Muscle layer of colon (tissue), 2 donors: ENCODE results near the gene COL4A1.

Source experiments
- H3K27ac ChIP-seq: one replicate; pipeline ENCODE4 v1.7.0; 2013; ENCODE audit warnings: low read depth, mild to moderate bottlenecking, low read length, moderate library complexity
- H3K27me3 ChIP-seq, 2 donors: one replicate each; pipeline ENCODE4 v1.7.0; 2013; ENCODE audit warnings: low read length in 2 of 2, mild to moderate bottlenecking in 2 of 2; ENCODE audit not compliant: insufficient read depth in 2 of 2, control insufficient read depth in 1 of 2
- H3K36me3 ChIP-seq: one replicate; pipeline ENCODE4 v1.7.0; 2013; ENCODE audit warnings: mild to moderate bottlenecking, low read length; ENCODE audit not compliant: insufficient read depth
- H3K4me1 ChIP-seq: one replicate; pipeline ENCODE4 v1.7.0; 2013; ENCODE audit warnings: mild to moderate bottlenecking, low read length; ENCODE audit not compliant: insufficient read depth
- H3K4me3 ChIP-seq, 2 donors: one replicate each; pipeline ENCODE4 v1.7.0; 2013; ENCODE audit warnings: low read length in 2 of 2, low read depth in 1 of 2, mild to moderate bottlenecking in 1 of 2, moderate library complexity in 1 of 2
- H3K9ac ChIP-seq: one replicate; pipeline ENCODE4 v1.7.0; 2013; ENCODE audit warnings: low read length
- H3K9me3 ChIP-seq: one replicate; pipeline ENCODE4 v1.7.0; 2013; ENCODE audit warnings: mild to moderate bottlenecking, low read length
- donor health status: abdominal sarcoma.
- donor health status: Adenocarcinoma of cecum.

Gene COL4A1

GRCh38 chr13:110236431-110236830, 70.5 kb downstream of the COL4A1 start:
- Histone ChIP-seq H3K27ac (peak overlapping the region; percentile 60), H3K9ac (peak overlapping the region; percentile 28), H3K4me1 (peaks cover 78% of the 10 kb centered on the region), H3K27me3 (no peaks in the 10 kb centered on the region), H3K9me3 (no peaks in the 10 kb centered on the region), H3K4me3 (no peak overlapping the region), H3K36me3 (peaks cover 6% of the 10 kb centered on the region)

- Histone ChIP-seq H3K27ac (no peak overlapping the region), H3K4me3 (no peak overlapping the region), H3K27me3 (no peaks in the 10 kb centered on the region), H3K4me1 (peaks cover 63% of the 10 kb centered on the region), H3K36me3 (peaks cover 10% of the 10 kb centered on the region), H3K9ac (no peak overlapping the region), H3K9me3 (no peaks in the 10 kb centered on the region)
Observed at GRCh38 chr13:110234532-110234931, 72.4 kb downstream of the COL4A1 start.

GRCh38 chr13:110233951-110234280, 73.0 kb downstream of the COL4A1 start:
- no peaks in the 10 kb centered on the region for H3K9me3 ChIP-seq
- peaks cover 57% of the 10 kb centered on the region for H3K4me1 ChIP-seq
- H3K27me3 ChIP-seq: no peaks in the 10 kb centered on the region
- no peak overlapping the region for H3K4me3 ChIP-seq
- H3K9ac ChIP-seq: no peak overlapping the region
- H3K27ac ChIP-seq: no peak overlapping the region
- peaks cover 10% of the 10 kb centered on the region for H3K36me3 ChIP-seq

GRCh38 chr13:110233181-110233950, 73.6 kb downstream of the COL4A1 start:
- H3K4me1 ChIP-seq: peaks cover 57% of the 10 kb centered on the region
- H3K36me3 ChIP-seq: peaks cover 10% of the 10 kb centered on the region
- peak overlapping the region; percentile 52 for H3K27ac ChIP-seq
- H3K27me3 ChIP-seq: no peaks in the 10 kb centered on the region
- no peak overlapping the region for H3K9ac ChIP-seq
- H3K9me3 ChIP-seq: no peaks in the 10 kb centered on the region
- peak overlapping the region in 1 of 2 donors; percentile 5 for H3K4me3 ChIP-seq

DNA sequence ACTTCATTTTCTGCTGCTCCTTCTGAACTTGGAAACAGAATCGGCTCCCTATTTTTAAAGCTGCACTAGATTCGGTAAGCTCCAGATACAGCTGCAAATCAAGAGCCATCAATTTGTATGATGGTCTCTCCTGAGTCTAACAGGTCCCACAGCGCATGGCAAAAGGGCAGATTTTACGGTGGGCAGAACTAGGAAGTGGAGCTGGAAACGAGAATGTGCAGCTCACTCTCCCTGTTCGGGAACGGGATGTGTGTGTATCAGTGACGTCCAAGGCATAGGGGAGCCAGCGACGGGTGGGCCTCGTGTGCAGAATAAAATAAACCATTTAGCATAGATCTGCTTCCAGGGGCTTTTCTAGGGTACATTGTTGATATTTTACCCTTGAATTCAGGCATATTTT, 74.2 kb downstream of the COL4A1 start:
- peaks cover 51% of the 10 kb centered on the region for H3K4me1 ChIP-seq
- H3K4me3 ChIP-seq: peak overlapping the region in 1 of 2 donors; percentile 5
- peaks cover 10% of the 10 kb centered on the region for H3K36me3 ChIP-seq
- H3K9ac ChIP-seq: no peak overlapping the region
- peak overlapping the region; percentile 52 for H3K27ac ChIP-seq
- no peaks in the 10 kb centered on the region for H3K27me3 ChIP-seq
- H3K9me3 ChIP-seq: no peaks in the 10 kb centered on the region

DNA sequence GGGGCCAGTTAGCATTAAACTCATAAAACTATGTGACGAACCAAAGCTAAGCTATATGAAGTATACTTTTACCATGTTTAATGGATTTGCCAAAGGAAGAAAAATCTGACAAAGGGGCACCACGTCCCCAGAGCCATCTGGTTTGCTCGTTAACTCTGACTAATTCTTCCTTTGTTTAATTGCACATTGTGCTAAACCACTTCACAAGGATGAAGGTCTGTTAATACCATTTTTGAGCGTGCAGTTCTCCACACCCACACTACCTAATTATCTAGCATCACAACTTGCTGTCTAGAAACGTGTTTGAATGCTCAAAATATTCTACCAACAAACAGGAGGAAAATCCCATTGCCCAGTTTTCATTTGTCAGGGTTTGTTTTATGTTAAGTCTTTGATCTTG, 74.8 kb downstream of the COL4A1 start:
- Histone ChIP-seq H3K27ac (peak overlapping the region; percentile 52), H3K9me3 (no peaks in the 10 kb centered on the region), H3K9ac (no peak overlapping the region), H3K36me3 (peaks cover 10% of the 10 kb centered on the region), H3K4me1 (peaks cover 46% of the 10 kb centered on the region), H3K27me3 (no peaks in the 10 kb centered on the region), H3K4me3 (peak overlapping the region in 1 of 2 donors; percentile 5)

DNA sequence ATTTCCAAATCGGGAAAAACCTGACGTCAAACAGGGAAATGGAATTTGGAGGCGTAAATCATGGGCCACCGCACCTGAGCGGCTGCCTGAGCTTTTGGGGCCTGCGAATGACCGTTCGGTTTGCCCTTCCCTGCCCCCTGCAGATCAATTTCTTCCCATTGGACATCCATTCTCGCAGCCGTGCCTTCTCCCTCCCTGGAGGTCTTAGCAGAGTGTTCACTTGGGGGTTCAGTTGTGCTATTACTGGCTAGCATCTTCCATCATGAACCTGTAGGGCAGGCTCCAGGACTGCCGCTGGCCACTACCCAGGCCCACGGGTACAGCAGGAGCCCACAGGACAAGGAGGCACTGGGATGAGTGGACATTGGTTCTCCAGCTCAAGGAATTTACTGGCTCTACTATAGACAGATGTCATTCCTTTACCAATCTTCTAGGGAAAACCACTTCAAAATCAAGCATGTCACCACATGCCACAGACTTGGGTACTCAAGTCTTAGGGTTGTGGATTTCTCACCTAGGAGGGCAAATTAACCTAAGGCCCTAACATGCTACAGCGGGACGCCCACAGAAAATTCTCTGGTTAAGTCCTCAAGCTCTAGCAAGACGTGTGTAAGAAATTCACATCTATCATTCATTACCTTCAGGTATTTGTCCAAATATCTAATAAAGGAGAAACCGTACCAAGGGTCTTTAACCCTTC, 75.5 kb downstream of the COL4A1 start:
- Histone ChIP-seq H3K27ac (no peak overlapping the region), H3K4me3 (no peak overlapping the region), H3K27me3 (no peaks in the 10 kb centered on the region), H3K9ac (no peak overlapping the region), H3K36me3 (peaks cover 7% of the 10 kb centered on the region), H3K4me1 (peaks cover 46% of the 10 kb centered on the region), H3K9me3 (no peaks in the 10 kb centered on the region)

GRCh38 chr13:110230661-110231347, 76.2 kb downstream of the COL4A1 start:
- no peak overlapping the region for H3K27ac ChIP-seq
- H3K4me3 ChIP-seq: no peak overlapping the region
- H3K9me3 ChIP-seq: no peaks in the 10 kb centered on the region
- H3K9ac ChIP-seq: no peak overlapping the region
- H3K27me3 ChIP-seq: no peaks in the 10 kb centered on the region
- H3K4me1 ChIP-seq: peaks cover 46% of the 10 kb centered on the region
- peaks cover 4% of the 10 kb centered on the region for H3K36me3 ChIP-seq

DNA sequence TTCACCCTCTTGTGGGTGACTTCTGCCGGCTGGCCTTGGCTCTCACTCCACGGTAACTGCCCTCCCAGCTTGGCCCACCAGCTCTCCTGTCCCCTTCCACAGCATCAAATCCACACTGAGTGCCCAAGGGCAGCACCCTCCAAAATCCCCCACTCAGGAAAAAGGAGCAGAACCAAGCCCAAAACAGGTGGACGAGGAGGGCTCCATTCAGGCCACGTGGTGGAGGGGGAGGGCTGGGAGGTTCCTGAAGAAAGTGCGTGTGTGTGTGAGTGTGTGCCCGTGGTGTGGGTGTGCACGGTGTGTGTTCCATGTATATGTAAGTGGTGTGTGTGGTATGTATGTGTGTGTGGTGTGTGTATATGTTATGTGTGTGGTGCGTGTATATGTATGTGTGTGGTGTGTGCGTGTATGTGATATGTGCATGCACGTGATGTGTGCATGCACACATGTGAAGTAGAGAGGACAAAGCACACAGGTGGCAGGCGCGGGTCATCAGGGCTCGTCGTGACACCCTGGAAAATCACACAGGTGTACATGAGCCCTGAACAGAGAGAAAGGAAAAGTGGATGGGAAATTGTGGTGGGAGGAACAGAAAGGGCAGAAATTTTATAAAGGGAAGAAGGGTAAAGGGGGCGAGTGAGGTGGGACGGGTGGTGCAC, 76.9 kb downstream of the COL4A1 start:
- Histone ChIP-seq H3K4me1 (peaks cover 48% of the 10 kb centered on the region), H3K36me3 (peaks cover 4% of the 10 kb centered on the region), H3K9ac (no peak overlapping the region), H3K27me3 (no peaks in the 10 kb centered on the region), H3K9me3 (no peaks in the 10 kb centered on the region), H3K27ac (no peak overlapping the region), H3K4me3 (no peak overlapping the region)

- Histone ChIP-seq H3K27me3 (no peaks in the 10 kb centered on the region), H3K9ac (no peak overlapping the region), H3K4me1 (peaks cover 46% of the 10 kb centered on the region), H3K36me3 (peaks cover 4% of the 10 kb centered on the region), H3K9me3 (no peaks in the 10 kb centered on the region), H3K27ac (no peak overlapping the region), H3K4me3 (no peak overlapping the region)
Observed at GRCh38 chr13:110228936-110229904, 77.7 kb downstream of the COL4A1 start.
